WTC11 (cell line): ENCODE measurements around the gene SLC6A18. TPM values are rescaled to one million over a fixed set of nuclear protein-coding genes. Genes with fewer than 3 reads are reported as not detected.

Experiments
- ATAC-seq: fragments of 200-7000 bp; cut with Tn5 transposase; 2 replicates; pipeline ENCODE4 v1.10.0; 2021; ENCODE audit warnings: mild to moderate bottlenecking, moderate library complexity
- CTCF ChIA-PET: fragments of 300-600 bp; sonication (Branson Sonifier 250); formaldehyde crosslinking; loops from one replicate; lab custom pipeline; 2021; ENCODE audit warnings: antibody characterized with exemption; lab: Charles Lee
- POLR2A ChIA-PET: fragments of 350-600 bp; sonication (Branson Sonifier 250); formaldehyde crosslinking; loops from one replicate; lab custom pipeline; 2021; ENCODE audit warnings: antibody characterized with exemption; lab: Charles Lee
- DNase-seq: peaks from one replicate; pipeline ENCODE4 v3.0.0; 2021; ENCODE audit warnings: low spot score
- H3K27ac Mint-ChIP-seq: 2 replicates; pipeline ENCODE4 v1.8.0; 2021; ENCODE audit warnings: mixed read lengths
- H3K27me3 Mint-ChIP-seq: 2 replicates; pipeline ENCODE4 v1.8.0; 2021; ENCODE audit warnings: low read depth, mild to moderate bottlenecking, moderate library complexity, mixed read lengths
- H3K36me3 Mint-ChIP-seq: 2 replicates; pipeline ENCODE4 v1.8.0; 2021; ENCODE audit warnings: mixed read lengths
- H3K4me1 Mint-ChIP-seq: 2 replicates; pipeline ENCODE4 v1.8.0; 2022; ENCODE audit warnings: mixed read lengths
- H3K4me3 Mint-ChIP-seq: 2 replicates; pipeline ENCODE4 v1.8.0; 2021; ENCODE audit warnings: mild to moderate bottlenecking, moderate library complexity, mixed read lengths
- H3K9me3 Mint-ChIP-seq: 2 replicates; pipeline ENCODE4 v1.8.0; 2021; ENCODE audit warnings: mixed read lengths
- ELF4 ChIP-seq: sonication (generic); formaldehyde crosslinking; IDR thresholded peaks from 2 replicates; pipeline ENCODE4 v1.8.1; 2022; ENCODE audit warnings: low read depth, mild to moderate bottlenecking, moderate library complexity, missing genetic modification reagents
- ESRRA ChIP-seq: sonication (generic); formaldehyde crosslinking; IDR thresholded peaks from 2 replicates; pipeline ENCODE4 v1.8.1; 2022; ENCODE audit warnings: mild to moderate bottlenecking, missing genetic modification reagents, borderline replicate concordance
- FOXJ3 ChIP-seq: sonication (generic); formaldehyde crosslinking; IDR thresholded peaks from 2 replicates; pipeline ENCODE4 v1.9.0; 2021; ENCODE audit warnings: missing genetic modification reagents, mild to moderate bottlenecking, borderline replicate concordance
- NFYB ChIP-seq: sonication (generic); formaldehyde crosslinking; conservative IDR thresholded peaks from 2 replicates; pipeline ENCODE4 v1.8.0; 2022; ENCODE audit warnings: low read depth, missing genetic modification reagents
- NR1H2 ChIP-seq: sonication (generic); formaldehyde crosslinking; IDR thresholded peaks from 2 replicates; pipeline ENCODE4 v1.9.0; 2021; ENCODE audit warnings: mild to moderate bottlenecking, moderate library complexity, missing genetic modification reagents
- RORB ChIP-seq: fragments of 250-450 bp; sonication (Bioruptor Pico); IDR thresholded peaks from 2 replicates; pipeline ENCODE4 v1.9.0; 2021; ENCODE audit warnings: mild to moderate bottlenecking
- SOX15 ChIP-seq: fragments of 250-450 bp; sonication (Bioruptor Pico); IDR thresholded peaks from 2 replicates; pipeline ENCODE4 v1.9.0; 2021; ENCODE audit warnings: mild to moderate bottlenecking
- ZNF317 ChIP-seq: sonication (generic); formaldehyde crosslinking; IDR thresholded peaks from 2 replicates; pipeline ENCODE4 v1.8.1; 2023; ENCODE audit warnings: low read depth, mild to moderate bottlenecking, moderate library complexity, missing genetic modification reagents, borderline replicate concordance
- ZNF671 ChIP-seq: fragments of 250-450 bp; sonication (Bioruptor Pico); IDR thresholded peaks from 2 replicates; pipeline ENCODE4 v1.8.0; 2021; ENCODE audit warnings: mild to moderate bottlenecking
- total RNA-seq: library from RNA; stranded (reverse); gene quantifications from 3 replicates; pipeline ENCODE4 v1.2.3, GENCODE V29; 2021
- TF ChIP-seq, protein P1 (sequence below): fragments of 200-600 bp; IDR thresholded peaks from 2 replicates; pipeline ENCODE4 v1.8.0; 2022; ENCODE audit warnings: antibody characterized with exemption
- TF ChIP-seq, protein P2 (sequence below): sonication (generic); formaldehyde crosslinking; IDR thresholded peaks from 2 replicates; pipeline ENCODE4 v1.8.0; 2022; ENCODE audit warnings: mild to moderate bottlenecking, missing genetic modification reagents
- TF ChIP-seq, protein P3 (sequence below): fragments of 250-450 bp; sonication (Bioruptor Pico); IDR thresholded peaks from 2 replicates; pipeline ENCODE4 v1.9.0; 2021; ENCODE audit warnings: mild to moderate bottlenecking
- TF ChIP-seq, protein P4 (sequence below): sonication (generic); formaldehyde crosslinking; IDR thresholded peaks from 2 replicates; pipeline ENCODE4 v1.8.0; 2023; ENCODE audit warnings: missing genetic modification reagents, mild to moderate bottlenecking, borderline replicate concordance
- TF ChIP-seq, protein P5 (sequence below): sonication (generic); formaldehyde crosslinking; IDR thresholded peaks from 2 replicates; pipeline ENCODE4 v1.8.0; 2022; ENCODE audit warnings: mild to moderate bottlenecking, missing genetic modification reagents
- TF ChIP-seq, protein P6 (sequence below): sonication (generic); formaldehyde crosslinking; IDR thresholded peaks from 2 replicates; pipeline ENCODE4 v1.8.0; 2023; ENCODE audit warnings: missing genetic modification reagents

The SLC6A18 gene
- total RNA-seq, 1 experiment from 2014 or later = not detected

DNA sequence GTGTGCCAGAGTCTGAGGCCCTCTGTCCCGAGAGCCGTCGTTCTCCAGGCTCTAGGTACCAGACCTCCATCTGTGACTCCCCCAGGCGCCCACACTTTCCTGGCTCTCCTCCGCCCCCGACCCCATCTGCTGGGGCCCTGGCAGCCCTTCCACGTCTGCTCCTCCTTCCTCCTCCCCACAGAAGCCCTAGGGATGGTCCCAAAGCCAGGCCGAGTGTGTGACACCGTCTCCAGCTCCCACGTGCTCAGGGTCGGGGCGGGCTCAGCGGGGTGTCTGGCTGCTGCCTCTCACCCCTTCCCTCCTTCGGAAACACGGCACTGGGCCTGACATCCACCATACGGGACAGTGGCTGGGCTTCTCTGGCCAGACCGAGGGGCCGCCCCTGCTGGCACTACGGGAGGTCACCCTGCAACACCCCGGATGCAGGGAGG lies 44.3 kb upstream of the SLC6A18 start:
- no peak for TF ChIP-seq RORB (CRISPR knock-in tag)
- TF ChIP-seq, protein P1, sequence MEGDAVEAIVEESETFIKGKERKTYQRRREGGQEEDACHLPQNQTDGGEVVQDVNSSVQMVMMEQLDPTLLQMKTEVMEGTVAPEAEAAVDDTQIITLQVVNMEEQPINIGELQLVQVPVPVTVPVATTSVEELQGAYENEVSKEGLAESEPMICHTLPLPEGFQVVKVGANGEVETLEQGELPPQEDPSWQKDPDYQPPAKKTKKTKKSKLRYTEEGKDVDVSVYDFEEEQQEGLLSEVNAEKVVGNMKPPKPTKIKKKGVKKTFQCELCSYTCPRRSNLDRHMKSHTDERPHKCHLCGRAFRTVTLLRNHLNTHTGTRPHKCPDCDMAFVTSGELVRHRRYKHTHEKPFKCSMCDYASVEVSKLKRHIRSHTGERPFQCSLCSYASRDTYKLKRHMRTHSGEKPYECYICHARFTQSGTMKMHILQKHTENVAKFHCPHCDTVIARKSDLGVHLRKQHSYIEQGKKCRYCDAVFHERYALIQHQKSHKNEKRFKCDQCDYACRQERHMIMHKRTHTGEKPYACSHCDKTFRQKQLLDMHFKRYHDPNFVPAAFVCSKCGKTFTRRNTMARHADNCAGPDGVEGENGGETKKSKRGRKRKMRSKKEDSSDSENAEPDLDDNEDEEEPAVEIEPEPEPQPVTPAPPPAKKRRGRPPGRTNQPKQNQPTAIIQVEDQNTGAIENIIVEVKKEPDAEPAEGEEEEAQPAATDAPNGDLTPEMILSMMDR = no peak
- H3K4me3 Mint-ChIP-seq = no peak overlapping the region
- no peak for DNase-seq

DNA sequence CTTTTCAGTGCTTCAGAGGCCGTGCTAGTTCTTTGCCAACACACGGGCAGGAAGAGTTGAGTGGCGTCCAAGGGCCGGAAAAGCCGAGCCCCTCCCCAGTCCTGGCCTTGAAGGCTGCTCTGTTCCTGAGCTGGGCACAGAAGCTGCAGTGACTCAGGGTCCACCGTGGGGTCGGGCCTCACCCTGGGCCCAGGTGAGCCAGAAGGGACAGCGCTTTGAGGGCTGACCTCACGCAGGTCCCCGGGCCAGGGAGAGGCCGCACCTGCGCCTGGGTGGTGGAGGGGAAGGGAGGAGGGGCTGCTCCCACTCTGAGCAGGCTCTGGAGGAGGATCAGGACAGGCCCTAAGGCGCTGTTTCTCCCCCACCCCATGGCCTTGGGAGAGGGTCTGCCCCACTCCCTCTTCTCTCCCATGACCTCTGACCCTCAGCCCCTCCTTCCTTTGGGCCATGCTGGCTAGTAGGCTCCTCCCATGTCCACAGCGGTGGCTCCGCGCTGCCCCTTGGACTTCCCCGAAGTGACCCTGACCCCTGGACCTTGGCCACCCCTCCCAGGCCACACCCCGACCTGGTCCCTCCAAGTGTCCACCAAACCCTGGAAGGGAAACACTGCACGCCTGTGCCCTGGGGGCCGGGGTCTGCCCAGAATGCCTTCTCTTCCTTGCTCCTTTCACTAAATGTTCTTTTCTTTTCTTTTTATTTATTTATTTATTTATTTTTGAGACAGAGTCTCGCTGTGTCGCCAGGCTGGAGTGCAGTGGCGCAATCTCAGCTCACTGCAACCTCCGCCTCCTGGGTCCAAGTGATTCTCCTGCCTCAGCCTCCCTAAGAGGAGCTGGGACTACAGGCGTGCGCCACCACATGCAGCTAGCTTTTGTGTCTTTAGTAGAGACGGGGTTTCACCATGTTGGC lies 43.5 kb upstream of the SLC6A18 start:
- no peaks in the 10 kb centered on the region for H3K27me3 Mint-ChIP-seq
- no peak for ATAC-seq
- H3K36me3 Mint-ChIP-seq = no peaks in the 10 kb centered on the region
- H3K4me1 Mint-ChIP-seq = no peaks in the 10 kb centered on the region
- no peak overlapping the region for H3K4me3 Mint-ChIP-seq
- H3K9me3 Mint-ChIP-seq = no peaks in the 10 kb centered on the region
- TF ChIP-seq, protein P2, sequence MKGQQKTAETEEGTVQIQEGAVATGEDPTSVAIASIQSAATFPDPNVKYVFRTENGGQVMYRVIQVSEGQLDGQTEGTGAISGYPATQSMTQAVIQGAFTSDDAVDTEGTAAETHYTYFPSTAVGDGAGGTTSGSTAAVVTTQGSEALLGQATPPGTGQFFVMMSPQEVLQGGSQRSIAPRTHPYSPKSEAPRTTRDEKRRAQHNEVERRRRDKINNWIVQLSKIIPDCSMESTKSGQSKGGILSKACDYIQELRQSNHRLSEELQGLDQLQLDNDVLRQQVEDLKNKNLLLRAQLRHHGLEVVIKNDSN (CRISPR knock-in tag) = no peak
- TF ChIP-seq, protein P3, sequence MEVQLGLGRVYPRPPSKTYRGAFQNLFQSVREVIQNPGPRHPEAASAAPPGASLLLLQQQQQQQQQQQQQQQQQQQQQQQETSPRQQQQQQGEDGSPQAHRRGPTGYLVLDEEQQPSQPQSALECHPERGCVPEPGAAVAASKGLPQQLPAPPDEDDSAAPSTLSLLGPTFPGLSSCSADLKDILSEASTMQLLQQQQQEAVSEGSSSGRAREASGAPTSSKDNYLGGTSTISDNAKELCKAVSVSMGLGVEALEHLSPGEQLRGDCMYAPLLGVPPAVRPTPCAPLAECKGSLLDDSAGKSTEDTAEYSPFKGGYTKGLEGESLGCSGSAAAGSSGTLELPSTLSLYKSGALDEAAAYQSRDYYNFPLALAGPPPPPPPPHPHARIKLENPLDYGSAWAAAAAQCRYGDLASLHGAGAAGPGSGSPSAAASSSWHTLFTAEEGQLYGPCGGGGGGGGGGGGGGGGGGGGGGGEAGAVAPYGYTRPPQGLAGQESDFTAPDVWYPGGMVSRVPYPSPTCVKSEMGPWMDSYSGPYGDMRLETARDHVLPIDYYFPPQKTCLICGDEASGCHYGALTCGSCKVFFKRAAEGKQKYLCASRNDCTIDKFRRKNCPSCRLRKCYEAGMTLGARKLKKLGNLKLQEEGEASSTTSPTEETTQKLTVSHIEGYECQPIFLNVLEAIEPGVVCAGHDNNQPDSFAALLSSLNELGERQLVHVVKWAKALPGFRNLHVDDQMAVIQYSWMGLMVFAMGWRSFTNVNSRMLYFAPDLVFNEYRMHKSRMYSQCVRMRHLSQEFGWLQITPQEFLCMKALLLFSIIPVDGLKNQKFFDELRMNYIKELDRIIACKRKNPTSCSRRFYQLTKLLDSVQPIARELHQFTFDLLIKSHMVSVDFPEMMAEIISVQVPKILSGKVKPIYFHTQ (CRISPR knock-in tag) = no peak
- TF ChIP-seq ZNF317 (CRISPR knock-in tag) (no peak), NFYB (CRISPR knock-in tag) (no peak), SOX15 (CRISPR knock-in tag) (no peak), ZNF671 (no peak), NR1H2 (CRISPR knock-in tag) (no peak), ELF4 (CRISPR knock-in tag) (no peak), FOXJ3 (CRISPR knock-in tag) (no peak), ESRRA (no peak)
- TF ChIP-seq, protein P4, sequence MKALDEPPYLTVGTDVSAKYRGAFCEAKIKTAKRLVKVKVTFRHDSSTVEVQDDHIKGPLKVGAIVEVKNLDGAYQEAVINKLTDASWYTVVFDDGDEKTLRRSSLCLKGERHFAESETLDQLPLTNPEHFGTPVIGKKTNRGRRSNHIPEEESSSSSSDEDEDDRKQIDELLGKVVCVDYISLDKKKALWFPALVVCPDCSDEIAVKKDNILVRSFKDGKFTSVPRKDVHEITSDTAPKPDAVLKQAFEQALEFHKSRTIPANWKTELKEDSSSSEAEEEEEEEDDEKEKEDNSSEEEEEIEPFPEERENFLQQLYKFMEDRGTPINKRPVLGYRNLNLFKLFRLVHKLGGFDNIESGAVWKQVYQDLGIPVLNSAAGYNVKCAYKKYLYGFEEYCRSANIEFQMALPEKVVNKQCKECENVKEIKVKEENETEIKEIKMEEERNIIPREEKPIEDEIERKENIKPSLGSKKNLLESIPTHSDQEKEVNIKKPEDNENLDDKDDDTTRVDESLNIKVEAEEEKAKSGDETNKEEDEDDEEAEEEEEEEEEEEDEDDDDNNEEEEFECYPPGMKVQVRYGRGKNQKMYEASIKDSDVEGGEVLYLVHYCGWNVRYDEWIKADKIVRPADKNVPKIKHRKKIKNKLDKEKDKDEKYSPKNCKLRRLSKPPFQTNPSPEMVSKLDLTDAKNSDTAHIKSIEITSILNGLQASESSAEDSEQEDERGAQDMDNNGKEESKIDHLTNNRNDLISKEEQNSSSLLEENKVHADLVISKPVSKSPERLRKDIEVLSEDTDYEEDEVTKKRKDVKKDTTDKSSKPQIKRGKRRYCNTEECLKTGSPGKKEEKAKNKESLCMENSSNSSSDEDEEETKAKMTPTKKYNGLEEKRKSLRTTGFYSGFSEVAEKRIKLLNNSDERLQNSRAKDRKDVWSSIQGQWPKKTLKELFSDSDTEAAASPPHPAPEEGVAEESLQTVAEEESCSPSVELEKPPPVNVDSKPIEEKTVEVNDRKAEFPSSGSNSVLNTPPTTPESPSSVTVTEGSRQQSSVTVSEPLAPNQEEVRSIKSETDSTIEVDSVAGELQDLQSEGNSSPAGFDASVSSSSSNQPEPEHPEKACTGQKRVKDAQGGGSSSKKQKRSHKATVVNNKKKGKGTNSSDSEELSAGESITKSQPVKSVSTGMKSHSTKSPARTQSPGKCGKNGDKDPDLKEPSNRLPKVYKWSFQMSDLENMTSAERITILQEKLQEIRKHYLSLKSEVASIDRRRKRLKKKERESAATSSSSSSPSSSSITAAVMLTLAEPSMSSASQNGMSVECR (CRISPR knock-in tag) = no peak
- TF ChIP-seq, protein P5, sequence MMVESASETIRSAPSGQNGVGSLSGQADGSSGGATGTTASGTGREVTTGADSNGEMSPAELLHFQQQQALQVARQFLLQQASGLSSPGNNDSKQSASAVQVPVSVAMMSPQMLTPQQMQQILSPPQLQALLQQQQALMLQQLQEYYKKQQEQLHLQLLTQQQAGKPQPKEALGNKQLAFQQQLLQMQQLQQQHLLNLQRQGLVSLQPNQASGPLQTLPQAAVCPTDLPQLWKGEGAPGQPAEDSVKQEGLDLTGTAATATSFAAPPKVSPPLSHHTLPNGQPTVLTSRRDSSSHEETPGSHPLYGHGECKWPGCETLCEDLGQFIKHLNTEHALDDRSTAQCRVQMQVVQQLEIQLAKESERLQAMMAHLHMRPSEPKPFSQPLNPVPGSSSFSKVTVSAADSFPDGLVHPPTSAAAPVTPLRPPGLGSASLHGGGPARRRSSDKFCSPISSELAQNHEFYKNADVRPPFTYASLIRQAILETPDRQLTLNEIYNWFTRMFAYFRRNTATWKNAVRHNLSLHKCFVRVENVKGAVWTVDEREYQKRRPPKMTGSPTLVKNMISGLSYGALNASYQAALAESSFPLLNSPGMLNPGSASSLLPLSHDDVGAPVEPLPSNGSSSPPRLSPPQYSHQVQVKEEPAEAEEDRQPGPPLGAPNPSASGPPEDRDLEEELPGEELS (CRISPR knock-in tag) = no peak
- TF ChIP-seq, protein P6, sequence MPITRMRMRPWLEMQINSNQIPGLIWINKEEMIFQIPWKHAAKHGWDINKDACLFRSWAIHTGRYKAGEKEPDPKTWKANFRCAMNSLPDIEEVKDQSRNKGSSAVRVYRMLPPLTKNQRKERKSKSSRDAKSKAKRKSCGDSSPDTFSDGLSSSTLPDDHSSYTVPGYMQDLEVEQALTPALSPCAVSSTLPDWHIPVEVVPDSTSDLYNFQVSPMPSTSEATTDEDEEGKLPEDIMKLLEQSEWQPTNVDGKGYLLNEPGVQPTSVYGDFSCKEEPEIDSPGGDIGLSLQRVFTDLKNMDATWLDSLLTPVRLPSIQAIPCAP (CRISPR knock-in tag) = no peak
- TF ChIP-seq, all 79 proteins: peak for 0
- no peak overlapping the region for H3K27ac Mint-ChIP-seq
- CTCF ChIA-PET = no interaction called here
- no peak for DNase-seq
- POLR2A ChIA-PET = no interaction called here

More for the DNA sequence above, 44.3 kb upstream of the SLC6A18 start:
- Mint-ChIP-seq H3K27ac (no peak overlapping the region), H3K27me3 (no peaks in the 10 kb centered on the region), H3K9me3 (no peaks in the 10 kb centered on the region), H3K36me3 (no peaks in the 10 kb centered on the region), H3K4me1 (no peaks in the 10 kb centered on the region)
- CTCF ChIA-PET = no interaction called here
- POLR2A ChIA-PET = no interaction called here
- ATAC-seq = no peak
